Stimulated activated effector memory CD8-positive, alpha-beta T cell treated with anti-CD3 and anti-CD28 coated beads, Interleukin-12 subunit alpha, Interleukin-12 subunit beta, amount 100 ng/mL, for 72 hours (primary cell): ENCODE results near the gene RPS19BP1.

Experiments
- ATAC-seq: fragments of 150-1000 bp; cut with Tn5 transposase; 2 replicates; pipeline ENCODE4 v1.10.0; 2021
- DNase-seq, 2 donors: peaks; one replicate each; pipeline ENCODE4 v3.0.0; 2021 to 2022; ENCODE audit warnings: low spot score in 2 of 2
- H3K27ac Mint-ChIP-seq: one replicate; pipeline ENCODE4 v1.8.0; 2022; ENCODE audit warnings: mild to moderate bottlenecking, mixed read lengths
- H3K36me3 Mint-ChIP-seq: one replicate; pipeline ENCODE4 v1.8.0; 2022; ENCODE audit warnings: mild to moderate bottlenecking, mixed read lengths
- H3K4me1 Mint-ChIP-seq: one replicate; pipeline ENCODE4 v1.8.0; 2022; ENCODE audit warnings: mixed read lengths
- H3K4me3 Mint-ChIP-seq: one replicate; pipeline ENCODE4 v1.8.0; 2022; ENCODE audit warnings: mild to moderate bottlenecking, mixed read lengths
- H3K9me3 Mint-ChIP-seq: one replicate; pipeline ENCODE4 v1.8.0; 2022; ENCODE audit warnings: mixed read lengths

The RPS19BP1 gene

GRCh38 chr22:39498802-39499201 lies 33.7 kb downstream of the RPS19BP1 start:
- H3K4me1 Mint-ChIP-seq: peaks cover 29% of the 10 kb centered on the region
- no peaks in the 10 kb centered on the region for H3K9me3 Mint-ChIP-seq
- ATAC-seq: no peak
- H3K36me3 Mint-ChIP-seq: peaks cover 6% of the 10 kb centered on the region
- H3K4me3 Mint-ChIP-seq: no peak overlapping the region
- no peak for DNase-seq
- peak overlapping the region; percentile 41 for H3K27ac Mint-ChIP-seq

GRCh38 chr22:39498368-39498767 lies 34.2 kb downstream of the RPS19BP1 start:
- no peak for ATAC-seq
- Mint-ChIP-seq H3K4me3 (no peak overlapping the region), H3K27ac (no peak overlapping the region), H3K36me3 (peaks cover 2% of the 10 kb centered on the region), H3K9me3 (no peaks in the 10 kb centered on the region), H3K4me1 (peaks cover 28% of the 10 kb centered on the region)
- DNase-seq: no peak

- Mint-ChIP-seq H3K27ac (no peak overlapping the region), H3K4me1 (peaks cover 27% of the 10 kb centered on the region), H3K9me3 (no peaks in the 10 kb centered on the region), H3K4me3 (no peak overlapping the region), H3K36me3 (no peaks in the 10 kb centered on the region)
- DNase-seq: no peak
- no peak for ATAC-seq
Measured at GRCh38 chr22:39497429-39497828, 35.1 kb downstream of the RPS19BP1 start.

GRCh38 chr22:39496131-39496838 lies 36.3 kb downstream of the RPS19BP1 start:
- peak in 1 of 2 donors; percentile 68 for DNase-seq
- no peak overlapping the region for H3K4me3 Mint-ChIP-seq
- H3K36me3 Mint-ChIP-seq: no peaks in the 10 kb centered on the region
- no peak overlapping the region for H3K27ac Mint-ChIP-seq
- peak; percentile 76 for ATAC-seq
- H3K4me1 Mint-ChIP-seq: peaks cover 16% of the 10 kb centered on the region
- H3K9me3 Mint-ChIP-seq: no peaks in the 10 kb centered on the region

GRCh38 chr22:39494471-39495120 lies 38.0 kb downstream of the RPS19BP1 start:
- ATAC-seq (no peak), DNase-seq (no peak)
- Mint-ChIP-seq H3K4me1 (peaks cover 20% of the 10 kb centered on the region), H3K9me3 (no peaks in the 10 kb centered on the region), H3K36me3 (no peaks in the 10 kb centered on the region), H3K4me3 (no peak overlapping the region), H3K27ac (no peak overlapping the region)

- Mint-ChIP-seq H3K27ac (no peak overlapping the region), H3K4me3 (no peak overlapping the region), H3K9me3 (no peaks in the 10 kb centered on the region), H3K36me3 (no peaks in the 10 kb centered on the region), H3K4me1 (peaks cover 20% of the 10 kb centered on the region)
- ATAC-seq (no peak), DNase-seq (no peak)
Measured at GRCh38 chr22:39493759-39494158, 38.8 kb downstream of the RPS19BP1 start.

- no peak overlapping the region for H3K27ac Mint-ChIP-seq
- H3K4me1 Mint-ChIP-seq: peaks cover 20% of the 10 kb centered on the region
- no peak overlapping the region for H3K4me3 Mint-ChIP-seq
- H3K9me3 Mint-ChIP-seq: no peaks in the 10 kb centered on the region
- no peak for DNase-seq
- no peaks in the 10 kb centered on the region for H3K36me3 Mint-ChIP-seq
- ATAC-seq: no peak
Measured at GRCh38 chr22:39492186-39492585, 40.4 kb downstream of the RPS19BP1 start.

GRCh38 chr22:39491696-39492095 lies 40.9 kb downstream of the RPS19BP1 start:
- no peak overlapping the region for H3K4me3 Mint-ChIP-seq
- ATAC-seq (no peak), DNase-seq (no peak)
- peaks cover 20% of the 10 kb centered on the region for H3K4me1 Mint-ChIP-seq
- H3K36me3 Mint-ChIP-seq: no peaks in the 10 kb centered on the region
- H3K27ac Mint-ChIP-seq: no peak overlapping the region
- no peaks in the 10 kb centered on the region for H3K9me3 Mint-ChIP-seq

GRCh38 chr22:39490966-39491680 lies 41.4 kb downstream of the RPS19BP1 start:
- ATAC-seq: no peak
- Mint-ChIP-seq H3K36me3 (no peaks in the 10 kb centered on the region), H3K9me3 (no peaks in the 10 kb centered on the region), H3K27ac (no peak overlapping the region), H3K4me3 (no peak overlapping the region), H3K4me1 (peaks cover 20% of the 10 kb centered on the region)
- DNase-seq: no peak

- H3K4me3 Mint-ChIP-seq: peak overlapping the region; percentile 29
- peaks cover 20% of the 10 kb centered on the region for H3K4me1 Mint-ChIP-seq
- no peaks in the 10 kb centered on the region for H3K36me3 Mint-ChIP-seq
- ATAC-seq (peak; percentile 99), DNase-seq (peak; percentile 42 to 86)
- no peaks in the 10 kb centered on the region for H3K9me3 Mint-ChIP-seq
- no peak overlapping the region for H3K27ac Mint-ChIP-seq
Measured at GRCh38 chr22:39490135-39490798, 42.3 kb downstream of the RPS19BP1 start.

GRCh38 chr22:39489094-39490068 lies 43.2 kb downstream of the RPS19BP1 start:
- no peak for DNase-seq
- peak overlapping the region; percentile 29 for H3K4me3 Mint-ChIP-seq
- no peaks in the 10 kb centered on the region for H3K9me3 Mint-ChIP-seq
- H3K4me1 Mint-ChIP-seq: peaks cover 15% of the 10 kb centered on the region
- ATAC-seq: no peak
- no peaks in the 10 kb centered on the region for H3K36me3 Mint-ChIP-seq
- H3K27ac Mint-ChIP-seq: no peak overlapping the region

GRCh38 chr22:39488563-39489083 lies 43.9 kb downstream of the RPS19BP1 start:
- Mint-ChIP-seq H3K36me3 (no peaks in the 10 kb centered on the region), H3K9me3 (no peaks in the 10 kb centered on the region), H3K27ac (no peak overlapping the region), H3K4me1 (peaks cover 15% of the 10 kb centered on the region), H3K4me3 (no peak overlapping the region)
- ATAC-seq (no peak), DNase-seq (no peak)

GRCh38 chr22:39487826-39488520 lies 44.6 kb downstream of the RPS19BP1 start:
- Mint-ChIP-seq H3K27ac (no peak overlapping the region), H3K36me3 (no peaks in the 10 kb centered on the region), H3K9me3 (no peaks in the 10 kb centered on the region), H3K4me1 (peaks cover 8% of the 10 kb centered on the region), H3K4me3 (no peak overlapping the region)
- ATAC-seq (no peak), DNase-seq (no peak)
